Stomach (tissue), 4 donors: Measurements from ENCODE around the gene RASIP1.

Experiments used
- EP300 ChIP-seq: sonication (generic); formaldehyde crosslinking; IDR thresholded peaks from one replicate; pipeline ENCODE4 v1.6.1; 2017; ENCODE audit warnings: antibody characterized with exemption
- POLR2A ChIP-seq, 4 donors: fragments of 450-650 bp; IDR thresholded peaks; one replicate each; pipeline ENCODE4 v1.6.1; 2016; ENCODE audit warnings: antibody characterized with exemption in 4 of 4, control low read depth in 2 of 4, mild to moderate bottlenecking in 1 of 4, moderate library complexity in 1 of 4
- POLR2AphosphoS5 ChIP-seq, 3 donors: sonication (generic); formaldehyde crosslinking; IDR thresholded peaks; one replicate each; pipeline ENCODE4 v1.6.1; 2016; ENCODE audit warnings: antibody characterized with exemption in 3 of 3
- TF ChIP-seq, protein P1 (sequence below), 7 experiments: fragments of 450-650 bp in 4 of 7; fragments of 200-600 bp in 3 of 7; sonication (generic) in 3 of 7; IDR thresholded peaks; one replicate each; pipeline ENCODE4 v1.5.1; 2016 to 2019; ENCODE audit warnings: antibody characterized with exemption in 7 of 7, control low read depth in 2 of 7, mild to moderate bottlenecking in 1 of 7

DNA sequence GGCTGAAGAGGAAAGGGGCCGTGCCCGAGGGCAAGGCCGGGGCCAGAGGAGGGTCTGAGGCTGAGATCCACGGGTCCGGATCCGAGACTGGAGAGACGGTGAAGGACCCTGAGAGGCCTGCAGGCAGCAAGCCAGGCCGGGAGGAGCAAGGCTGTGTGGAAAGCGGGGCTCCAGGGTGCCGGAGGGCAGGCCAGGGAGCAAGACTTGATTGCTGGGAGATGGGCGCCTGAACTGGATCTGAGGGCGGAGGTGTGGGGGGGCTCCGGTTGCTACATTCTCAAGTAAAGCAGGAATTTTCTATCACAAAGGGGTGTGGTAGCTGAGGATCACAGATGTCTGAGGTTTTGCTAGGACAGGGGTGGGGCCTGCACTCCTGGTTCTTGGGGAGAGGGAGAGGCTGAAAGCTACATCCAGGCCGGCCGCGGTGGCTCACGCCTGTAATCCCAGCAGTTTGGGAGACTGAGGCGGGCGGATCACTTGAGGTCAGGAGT, 24.7 kb downstream of the RASIP1 start:
- TF ChIP-seq, protein P1, sequence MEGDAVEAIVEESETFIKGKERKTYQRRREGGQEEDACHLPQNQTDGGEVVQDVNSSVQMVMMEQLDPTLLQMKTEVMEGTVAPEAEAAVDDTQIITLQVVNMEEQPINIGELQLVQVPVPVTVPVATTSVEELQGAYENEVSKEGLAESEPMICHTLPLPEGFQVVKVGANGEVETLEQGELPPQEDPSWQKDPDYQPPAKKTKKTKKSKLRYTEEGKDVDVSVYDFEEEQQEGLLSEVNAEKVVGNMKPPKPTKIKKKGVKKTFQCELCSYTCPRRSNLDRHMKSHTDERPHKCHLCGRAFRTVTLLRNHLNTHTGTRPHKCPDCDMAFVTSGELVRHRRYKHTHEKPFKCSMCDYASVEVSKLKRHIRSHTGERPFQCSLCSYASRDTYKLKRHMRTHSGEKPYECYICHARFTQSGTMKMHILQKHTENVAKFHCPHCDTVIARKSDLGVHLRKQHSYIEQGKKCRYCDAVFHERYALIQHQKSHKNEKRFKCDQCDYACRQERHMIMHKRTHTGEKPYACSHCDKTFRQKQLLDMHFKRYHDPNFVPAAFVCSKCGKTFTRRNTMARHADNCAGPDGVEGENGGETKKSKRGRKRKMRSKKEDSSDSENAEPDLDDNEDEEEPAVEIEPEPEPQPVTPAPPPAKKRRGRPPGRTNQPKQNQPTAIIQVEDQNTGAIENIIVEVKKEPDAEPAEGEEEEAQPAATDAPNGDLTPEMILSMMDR (IDR thresholded peaks at IDR 0.05): no peak
- no peak for TF ChIP-seq POLR2A (IDR thresholded peaks at IDR 0.05)
- TF ChIP-seq POLR2AphosphoS5 (IDR thresholded peaks at IDR 0.05): no peak
- TF ChIP-seq EP300: no peak
